ENCODE measurements around the gene KIAA1210. TPM values are rescaled to one million over a fixed set of nuclear protein-coding genes. Genes with fewer than 3 reads are reported as not detected.
"Not testable (repeated sequence)": the region's sequence is repeated elsewhere in the genome, so short reads cannot be mapped to it uniquely, and the experiment has no call there.

The KIAA1210 gene
- total RNA-seq, 2 experiments from 2014 or later = not detected

GRCh38 chrX:119029656-119030055, 98.0 kb downstream of the KIAA1210 start:
- H3K27me3 Mint-ChIP-seq; ATAC-seq; H3K4me1 Mint-ChIP-seq; POLR2A ChIA-PET; H3K36me3 Mint-ChIP-seq (ENCODE audit: low read depth); DNase-seq; H3K9me3 Mint-ChIP-seq (ENCODE audit: low read depth); intact Hi-C loops (cut with DNase I, micrococcal nuclease); CTCF ChIA-PET; H3K4me3 Mint-ChIP-seq; H3K27ac Mint-ChIP-seq: not testable (repeated sequence)

GRCh38 chrX:119028733-119029330, 98.8 kb downstream of the KIAA1210 start:
- Mint-ChIP-seq H3K36me3 (ENCODE audit: low read depth) (no peaks in the 10 kb centered on the region), H3K4me3 (no peak overlapping the region), H3K27me3 (no peaks in the 10 kb centered on the region), H3K4me1 (no peaks in the 10 kb centered on the region), H3K27ac (no peak overlapping the region), H3K9me3 (ENCODE audit: low read depth) (peaks cover under 1% of the 10 kb centered on the region)
- DNase-seq (no peak), ATAC-seq (no peak)
- ChIA-PET POLR2A (interaction anchor here (0.6 kb wide), 1 partner anchor 36 kb away, joined by 3 read pairs; no protein-coding TSS in a partner anchor), CTCF (interaction anchor here (0.7 to 1.6 kb wide), 2 partner anchors 12 to 20 kb away, joined by 3 to 5 read pairs; no protein-coding TSS in a partner anchor)
- intact Hi-C loops (cut with DNase I, micrococcal nuclease) = no loop called here

Other genes starting within 250 kb of the KIAA1210 start
- gene LONRF3, start 153.2 kb downstream of the KIAA1210 start, total RNA-seq = 1 to 10 TPM; 1.7 to 1.9 TPM
- gene CT47C1, start 54.8 kb downstream of the KIAA1210 start, total RNA-seq = not detected
- 10 to 100 TPM; 30.8 to 37.3 TPM for gene PGRMC1, start 108.5 kb upstream of the KIAA1210 start, total RNA-seq